ENCODE results near the gene ZNF345.
A peak's percentile ranks its signal among the peaks of the same experiment; 100 is the strongest.

The ZNF345 gene

DNA sequence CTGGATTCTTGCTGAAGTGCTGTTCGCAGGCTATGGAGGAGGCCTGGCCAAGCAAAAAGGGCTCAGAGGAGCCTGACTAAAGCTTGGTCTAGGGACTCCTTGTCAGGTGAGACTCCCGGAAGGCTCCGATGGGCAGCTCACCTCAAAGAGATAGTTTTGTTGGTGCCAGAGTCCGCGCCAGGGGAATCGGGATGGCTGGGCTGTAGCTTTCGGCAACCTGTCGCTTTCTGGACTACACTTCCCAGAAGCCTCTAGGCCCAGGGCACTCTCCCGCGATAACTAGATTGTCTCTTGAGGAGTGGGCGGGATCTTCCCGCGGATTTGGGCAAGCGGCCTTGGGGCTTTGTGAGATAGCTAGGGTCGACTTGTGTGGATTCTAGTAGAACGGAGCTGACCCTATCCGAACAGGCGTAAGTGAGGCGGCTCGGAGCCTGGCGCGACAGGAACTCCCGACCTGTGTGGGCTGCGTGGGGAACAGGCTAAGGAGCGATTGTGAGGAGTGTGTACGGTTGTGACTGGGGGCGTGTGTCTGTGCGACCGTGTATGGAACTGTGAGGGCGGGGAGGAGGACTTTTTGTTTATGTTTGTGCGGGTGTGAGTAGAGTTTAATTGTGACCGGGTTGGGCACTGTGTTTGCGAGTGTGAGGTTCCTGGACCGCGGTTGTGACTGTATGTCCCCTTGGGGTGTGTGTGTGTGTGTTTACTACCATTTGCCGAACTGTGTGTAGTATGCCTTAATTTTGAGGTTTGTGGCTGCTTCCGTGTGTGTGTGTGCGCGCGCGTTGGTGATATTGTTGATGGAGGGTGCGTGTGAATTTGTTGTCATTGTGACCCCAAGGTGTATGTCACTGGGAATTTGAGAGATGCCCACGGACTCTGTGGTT is at the start of gene ZNF345:
ZNF345 (plus strand) TSS at position 318 of the 884 bp plus-strand sequence. CDS start 25,955 bp downstream, outside the sequence.
- peak within 1 kb of the TSS; percentile 77 for H3K27ac ChIP-seq
- H3K4me3 ChIP-seq (ENCODE audit: low read depth, low read length), result peak within 1 kb of the TSS; percentile 77
- H2AFZ ChIP-seq, result peak within 1 kb of the TSS; percentile 87
- H3K36me3 ChIP-seq (ENCODE audit: control insufficient read depth, insufficient read depth, low read length), result no peaks in the 10 kb centered on the region
- H3K9me3 ChIP-seq (ENCODE audit: control insufficient read depth, low read length), result no peaks in the 10 kb centered on the region
- no peaks in the 10 kb centered on the region for H3K4me1 ChIP-seq
- peaks cover 4% of the 10 kb centered on the region for H3K79me2 ChIP-seq
- no peaks in the 10 kb centered on the region for H3K27me3 ChIP-seq (ENCODE audit: control insufficient read depth, insufficient read depth, low read length)
- TF ChIP-seq, protein P1, sequence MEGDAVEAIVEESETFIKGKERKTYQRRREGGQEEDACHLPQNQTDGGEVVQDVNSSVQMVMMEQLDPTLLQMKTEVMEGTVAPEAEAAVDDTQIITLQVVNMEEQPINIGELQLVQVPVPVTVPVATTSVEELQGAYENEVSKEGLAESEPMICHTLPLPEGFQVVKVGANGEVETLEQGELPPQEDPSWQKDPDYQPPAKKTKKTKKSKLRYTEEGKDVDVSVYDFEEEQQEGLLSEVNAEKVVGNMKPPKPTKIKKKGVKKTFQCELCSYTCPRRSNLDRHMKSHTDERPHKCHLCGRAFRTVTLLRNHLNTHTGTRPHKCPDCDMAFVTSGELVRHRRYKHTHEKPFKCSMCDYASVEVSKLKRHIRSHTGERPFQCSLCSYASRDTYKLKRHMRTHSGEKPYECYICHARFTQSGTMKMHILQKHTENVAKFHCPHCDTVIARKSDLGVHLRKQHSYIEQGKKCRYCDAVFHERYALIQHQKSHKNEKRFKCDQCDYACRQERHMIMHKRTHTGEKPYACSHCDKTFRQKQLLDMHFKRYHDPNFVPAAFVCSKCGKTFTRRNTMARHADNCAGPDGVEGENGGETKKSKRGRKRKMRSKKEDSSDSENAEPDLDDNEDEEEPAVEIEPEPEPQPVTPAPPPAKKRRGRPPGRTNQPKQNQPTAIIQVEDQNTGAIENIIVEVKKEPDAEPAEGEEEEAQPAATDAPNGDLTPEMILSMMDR (IDR thresholded peaks at IDR 0.05), result no peak
- peak within 1 kb of the TSS; percentile 65 for H3K4me2 ChIP-seq (ENCODE audit: low read length)
- H3K9ac ChIP-seq, result peak within 1 kb of the TSS; percentile 47

DNA sequence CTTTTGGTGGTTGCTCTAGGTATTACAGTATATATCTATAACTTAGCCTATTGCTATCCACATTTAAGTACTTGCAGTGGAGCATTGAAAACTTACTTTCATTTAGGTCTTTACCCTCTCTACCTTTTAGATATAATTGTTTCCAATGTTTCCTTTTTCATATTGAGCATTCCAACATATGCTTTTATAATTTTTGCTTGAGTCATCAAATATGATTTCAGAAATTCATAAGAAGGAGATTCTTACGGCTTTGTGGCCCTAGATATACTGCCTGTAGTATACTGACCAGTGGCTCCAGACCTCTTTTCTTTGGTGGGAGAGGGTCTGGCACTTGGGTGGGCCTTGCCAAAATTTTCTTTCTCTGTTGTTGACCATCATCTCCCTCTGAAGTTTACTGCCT is 45.3 kb upstream of the ZNF345 start:
- H3K36me3 ChIP-seq (ENCODE audit: control insufficient read depth, insufficient read depth, low read length), result no peaks in the 10 kb centered on the region

DNA sequence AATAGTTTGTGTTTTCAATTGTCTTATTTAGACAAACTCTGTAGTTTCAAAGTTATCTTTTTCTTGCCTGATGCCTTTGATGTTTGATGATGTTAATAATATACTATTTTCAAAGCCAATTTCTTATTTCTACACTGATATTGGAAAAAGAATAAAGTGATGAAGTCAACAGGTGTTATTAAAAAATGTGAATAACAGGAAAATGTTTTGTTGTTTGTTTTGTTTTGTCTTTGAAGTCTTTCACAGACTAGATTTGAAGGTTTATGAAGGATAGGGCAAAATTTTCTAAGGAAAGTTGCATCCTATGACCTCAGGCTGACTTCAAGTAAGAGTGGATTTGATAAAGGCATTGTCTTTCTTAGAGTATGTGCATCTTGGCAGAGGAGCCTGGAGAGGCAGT is 43.6 kb upstream of the ZNF345 start:
- Histone ChIP-seq H3K36me3 (ENCODE audit: control insufficient read depth, insufficient read depth, low read length) (no peaks in the 10 kb centered on the region), H3K4me3 (ENCODE audit: low read depth, low read length) (no peak overlapping the region)
- TF ChIP-seq, protein P1 (IDR thresholded peaks at IDR 0.05), result no peak

More for the DNA sequence above, 45.3 kb upstream of the ZNF345 start:
- Histone ChIP-seq H3K9ac (no peak overlapping the region), H3K79me2 (no peaks in the 10 kb centered on the region), H3K9me3 (ENCODE audit: control insufficient read depth, low read length) (no peaks in the 10 kb centered on the region), H3K27ac (no peak overlapping the region), H3K27me3 (ENCODE audit: control insufficient read depth, insufficient read depth, low read length) (no peaks in the 10 kb centered on the region), H3K4me1 (no peaks in the 10 kb centered on the region), H2AFZ (no peak overlapping the region), H3K4me2 (ENCODE audit: low read length) (no peak overlapping the region), H3K4me3 (ENCODE audit: low read depth, low read length) (no peak overlapping the region)
- TF ChIP-seq, protein P1 (IDR thresholded peaks at IDR 0.05), result no peak

DNA sequence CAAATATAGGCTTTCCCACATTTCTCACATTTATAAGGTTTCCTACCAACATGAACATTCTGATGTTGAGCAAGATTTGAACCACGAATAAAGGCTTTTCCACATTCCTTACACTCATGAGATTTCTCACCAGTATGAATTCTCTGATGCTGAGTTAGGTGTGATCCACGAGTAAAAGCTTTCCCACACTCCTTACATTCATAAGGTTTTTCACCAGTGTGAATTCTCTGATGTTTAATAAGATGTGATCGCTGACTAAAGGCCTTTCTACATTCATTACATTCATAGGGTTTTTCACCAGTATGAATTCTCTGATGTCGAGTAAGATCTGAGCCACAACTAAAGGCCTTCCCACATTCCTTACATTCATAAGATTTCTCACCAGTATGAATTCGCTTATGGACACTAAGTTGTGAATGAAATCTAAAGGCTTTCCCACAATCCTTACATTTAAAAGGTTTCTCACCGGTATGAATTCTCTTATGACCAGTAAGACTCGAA is 31.5 kb upstream of the ZNF345 start:
- no peak overlapping the region for H2AFZ ChIP-seq
- TF ChIP-seq, protein P1 (IDR thresholded peaks at IDR 0.05), result no peak
- H3K4me3 ChIP-seq (ENCODE audit: low read depth, low read length), result no peak overlapping the region
- H3K27ac ChIP-seq, result no peak overlapping the region
- H3K79me2 ChIP-seq, result no peaks in the 10 kb centered on the region
- peaks cover 27% of the 10 kb centered on the region for H3K9me3 ChIP-seq (ENCODE audit: control insufficient read depth, low read length)
- H3K4me1 ChIP-seq, result no peaks in the 10 kb centered on the region
- H3K27me3 ChIP-seq (ENCODE audit: control insufficient read depth, insufficient read depth, low read length), result no peaks in the 10 kb centered on the region
- no peak overlapping the region for H3K9ac ChIP-seq
- H3K36me3 ChIP-seq (ENCODE audit: control insufficient read depth, insufficient read depth, low read length), result peaks cover 71% of the 10 kb centered on the region
- no peak overlapping the region for H3K4me2 ChIP-seq (ENCODE audit: low read length)

More for the DNA sequence above, 43.6 kb upstream of the ZNF345 start:
- H2AFZ ChIP-seq, result no peak overlapping the region
- H3K79me2 ChIP-seq, result no peaks in the 10 kb centered on the region
- H3K9me3 ChIP-seq (ENCODE audit: control insufficient read depth, low read length), result peaks cover 3% of the 10 kb centered on the region
- H3K4me2 ChIP-seq (ENCODE audit: low read length), result no peak overlapping the region
- no peaks in the 10 kb centered on the region for H3K27me3 ChIP-seq (ENCODE audit: control insufficient read depth, insufficient read depth, low read length)
- no peak overlapping the region for H3K9ac ChIP-seq
- no peak overlapping the region for H3K27ac ChIP-seq
- no peaks in the 10 kb centered on the region for H3K4me1 ChIP-seq
